Keratinocyte (primary cell): ENCODE measurements around the gene SPATA7. TPM values are rescaled to one million over a fixed set of nuclear protein-coding genes. Genes with fewer than 3 reads are reported as not detected.

Experiments used
- DNase-seq: peaks from one replicate; pipeline ENCODE4 v3.0.0-alpha.2; 2011; ENCODE audit warnings: low read depth, missing footprints, low spot score
- FAIRE-seq: peaks from 2 replicates; lab custom pipeline; 2011; peaks lifted over from hg19 to GRCh38; lab: Jason Lieb, UNC
- H2AFZ ChIP-seq: 2 replicates; pipeline ENCODE4 v1.6.0; 2012; ENCODE audit warnings: low read length, control low read depth, inconsistent platforms; ENCODE audit not compliant: control insufficient read depth
- H3K27ac ChIP-seq: 2 replicates; pipeline ENCODE4 v1.5.1; 2011; ENCODE audit warnings: low read length; ENCODE audit not compliant: control insufficient read depth, insufficient read depth
- H3K27me3 ChIP-seq: 3 replicates; pipeline ENCODE4 v1.6.0; 2011; ENCODE audit warnings: low read length; ENCODE audit not compliant: control insufficient read depth, insufficient read depth; ENCODE audit errors: extremely low read depth
- H3K36me3 ChIP-seq, 2 experiments: 2 replicates in 1 of 2; 3 replicates in 1 of 2; pipeline ENCODE4 v1.5.1; 2011; ENCODE audit warnings: low read length in 2 of 2, mild to moderate bottlenecking in 1 of 2; ENCODE audit not compliant: control insufficient read depth in 2 of 2, insufficient read depth in 2 of 2; ENCODE audit errors: extremely low read depth in 1 of 2
- H3K4me1 ChIP-seq: 3 replicates; pipeline ENCODE4 v1.5.1; 2011; ENCODE audit warnings: low read length; ENCODE audit not compliant: control insufficient read depth, insufficient read depth; ENCODE audit errors: extremely low read depth
- H3K4me2 ChIP-seq: 3 replicates; pipeline ENCODE4 v1.6.0; 2011; ENCODE audit warnings: low read depth, low read length; ENCODE audit not compliant: control insufficient read depth, insufficient read depth; ENCODE audit errors: extremely low read depth
- H3K4me3 ChIP-seq, 3 experiments: fragments of 200-600 bp in 1 of 3; sonication (generic) in 1 of 3; 2 replicates in 2 of 3; 3 replicates in 1 of 3; pipeline ENCODE4 v1.5.1; 2011 to 2016; ENCODE audit warnings: low read length in 3 of 3, mild to moderate bottlenecking in 3 of 3, control low read depth in 2 of 3, inconsistent platforms in 1 of 3, low read depth in 1 of 3, mixed read lengths in 1 of 3, mixed run types in 1 of 3, moderate library complexity in 1 of 3; ENCODE audit not compliant: control insufficient read depth in 2 of 3, insufficient read depth in 2 of 3; ENCODE audit errors: extremely low read depth in 1 of 3
- H3K79me2 ChIP-seq: 2 replicates; pipeline ENCODE4 v1.6.0; 2012; ENCODE audit warnings: low read length; ENCODE audit not compliant: control insufficient read depth, insufficient read depth
- H3K9ac ChIP-seq: 3 replicates; pipeline ENCODE4 v1.6.0; 2011; ENCODE audit warnings: low read length; ENCODE audit not compliant: control insufficient read depth, insufficient read depth; ENCODE audit errors: extremely low read depth
- H3K9me1 ChIP-seq: 3 replicates; pipeline ENCODE4 v1.6.0; 2011; ENCODE audit warnings: low read length; ENCODE audit not compliant: control insufficient read depth, insufficient read depth; ENCODE audit errors: extremely low read depth
- H3K9me3 ChIP-seq: 2 replicates; pipeline ENCODE4 v1.5.1; 2012; ENCODE audit warnings: low read depth, low read length; ENCODE audit not compliant: control insufficient read depth
- H4K20me1 ChIP-seq: 3 replicates; pipeline ENCODE4 v1.6.0; 2011; ENCODE audit warnings: low read length; ENCODE audit not compliant: control insufficient read depth, insufficient read depth; ENCODE audit errors: extremely low read depth
- EZH2 ChIP-seq: IDR thresholded peaks from one replicate; pipeline ENCODE4 v1.6.1; 2012; ENCODE audit warnings: inconsistent platforms, mild to moderate bottlenecking, low read length, moderate library complexity
- dilution Hi-C: fragments of 300-500 bp; cut with MboI; formaldehyde crosslinking; loops from one replicate; pipeline ENCODE4 v1.7.0; 2020; ENCODE audit warnings: low sequenced_read_pairs; ENCODE audit not compliant: extremely low pct_ligation_motif_present
- polyA plus RNA-seq, 5 experiments: library from polyadenylated mRNA; depleted of rRNA in 3 of 5; stranded (reverse) in 3 of 5; stranded (forward) in 1 of 5; unstranded in 1 of 5; fragments of >200 nt; gene quantifications; 1 replicate in 1 of 5; 2 replicates in 3 of 5; 3 replicates in 1 of 5; pipeline versions ENCODE4 v1.2.1 to v1.2.3, GENCODE V29; 2011 to 2012; ENCODE audit warnings: missing spikeins in 2 of 5, low read depth in 1 of 5, low replicate concordance in 1 of 5
- TF ChIP-seq, protein P1 (sequence below), 3 experiments: IDR thresholded peaks in 1 of 3; conservative IDR thresholded peaks in 1 of 3; optimal IDR thresholded peaks in 1 of 3; 2 replicates in 2 of 3; 3 replicates in 1 of 3; pipeline versions ENCODE3 to v1.5.1; 2011; ENCODE audit warnings: low read length in 3 of 3, mild to moderate bottlenecking in 3 of 3, moderate library complexity in 2 of 3, control low read depth in 1 of 3, inconsistent platforms in 1 of 3; ENCODE audit not compliant: insufficient read depth in 2 of 3; ENCODE audit errors: extremely low read depth in 1 of 3

Gene SPATA7
- polyA plus RNA-seq, 1 donor (not counting 4 experiments of a cell fraction or from before 2014, with no cell fraction given) = 7.1 TPM

DNA sequence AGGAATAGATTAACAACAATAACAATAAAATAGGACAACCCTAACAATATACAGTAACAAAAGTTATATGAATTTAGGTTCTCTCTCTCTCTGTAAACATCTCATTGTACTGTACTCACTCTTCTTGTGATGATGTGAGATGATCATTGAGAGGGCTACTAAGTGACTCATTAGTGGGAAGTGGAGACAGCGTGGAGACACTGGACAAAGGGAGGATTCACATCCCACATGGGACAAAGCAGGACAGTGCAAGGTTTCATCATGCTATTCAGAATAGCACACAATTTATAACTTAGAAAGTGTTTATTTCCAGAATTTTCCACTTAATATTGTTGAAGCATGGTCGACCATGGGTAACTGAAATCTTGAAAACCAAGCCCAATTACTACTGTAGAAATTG is 26.0 kb upstream of the SPATA7 start:
- H3K79me2 ChIP-seq = no peaks in the 10 kb centered on the region
- DNase-seq = no peak
- H3K27me3 ChIP-seq = no peaks in the 10 kb centered on the region
- no peaks in the 10 kb centered on the region for H3K36me3 ChIP-seq
- no peak overlapping the region for H3K4me2 ChIP-seq
- TF ChIP-seq, protein P1, sequence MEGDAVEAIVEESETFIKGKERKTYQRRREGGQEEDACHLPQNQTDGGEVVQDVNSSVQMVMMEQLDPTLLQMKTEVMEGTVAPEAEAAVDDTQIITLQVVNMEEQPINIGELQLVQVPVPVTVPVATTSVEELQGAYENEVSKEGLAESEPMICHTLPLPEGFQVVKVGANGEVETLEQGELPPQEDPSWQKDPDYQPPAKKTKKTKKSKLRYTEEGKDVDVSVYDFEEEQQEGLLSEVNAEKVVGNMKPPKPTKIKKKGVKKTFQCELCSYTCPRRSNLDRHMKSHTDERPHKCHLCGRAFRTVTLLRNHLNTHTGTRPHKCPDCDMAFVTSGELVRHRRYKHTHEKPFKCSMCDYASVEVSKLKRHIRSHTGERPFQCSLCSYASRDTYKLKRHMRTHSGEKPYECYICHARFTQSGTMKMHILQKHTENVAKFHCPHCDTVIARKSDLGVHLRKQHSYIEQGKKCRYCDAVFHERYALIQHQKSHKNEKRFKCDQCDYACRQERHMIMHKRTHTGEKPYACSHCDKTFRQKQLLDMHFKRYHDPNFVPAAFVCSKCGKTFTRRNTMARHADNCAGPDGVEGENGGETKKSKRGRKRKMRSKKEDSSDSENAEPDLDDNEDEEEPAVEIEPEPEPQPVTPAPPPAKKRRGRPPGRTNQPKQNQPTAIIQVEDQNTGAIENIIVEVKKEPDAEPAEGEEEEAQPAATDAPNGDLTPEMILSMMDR (optimal IDR thresholded peaks at IDR 0.05 in 1 of 3, IDR thresholded peaks at IDR 0.05 in 1 of 3, conservative IDR thresholded peaks at IDR 0.05 in 1 of 3; ENCODE audit: extremely low read depth in 1 of 3, insufficient read depth in 2 of 3, low read length in 3 of 3) = no peak
- TF ChIP-seq EZH2 = no peak
- no peak for FAIRE-seq
- dilution Hi-C loops = no loop called here
- H4K20me1 ChIP-seq = no peaks in the 10 kb centered on the region
- H3K27ac ChIP-seq = no peak overlapping the region
- no peak overlapping the region for H2AFZ ChIP-seq
- no peak overlapping the region for H3K9ac ChIP-seq
- H3K9me3 ChIP-seq = no peaks in the 10 kb centered on the region
- H3K9me1 ChIP-seq = no peaks in the 10 kb centered on the region
- H3K4me1 ChIP-seq = no peaks in the 10 kb centered on the region
- no peak overlapping the region for H3K4me3 ChIP-seq

DNA sequence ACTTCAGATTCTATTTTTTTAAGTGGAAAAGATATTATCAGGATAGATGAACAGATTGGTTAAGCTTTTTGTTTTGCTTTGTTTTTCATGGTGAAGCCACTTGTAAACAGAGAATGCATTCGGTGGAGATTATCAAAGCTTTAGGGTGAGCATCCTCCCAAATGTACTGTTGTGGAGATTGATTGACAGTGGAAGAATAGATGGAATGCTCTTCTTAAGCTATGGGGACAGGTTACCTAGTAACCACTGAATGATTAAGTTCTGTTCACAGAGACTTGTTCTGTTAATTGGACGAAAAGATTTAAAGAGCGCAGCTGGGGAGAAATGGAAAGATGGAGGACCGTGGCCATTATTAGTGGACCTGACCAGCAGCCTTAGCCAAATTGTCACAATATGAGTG is 21.8 kb upstream of the SPATA7 start:
- FAIRE-seq = no peak
- TF ChIP-seq, protein P1 (optimal IDR thresholded peaks at IDR 0.05 in 1 of 3, IDR thresholded peaks at IDR 0.05 in 1 of 3, conservative IDR thresholded peaks at IDR 0.05 in 1 of 3; ENCODE audit: extremely low read depth in 1 of 3, insufficient read depth in 2 of 3, low read length in 3 of 3) = no peak
- TF ChIP-seq EZH2 = no peak
- no peaks in the 10 kb centered on the region for H3K36me3 ChIP-seq
- H3K27me3 ChIP-seq = no peaks in the 10 kb centered on the region
- no peak overlapping the region for H3K4me2 ChIP-seq
- no peaks in the 10 kb centered on the region for H3K79me2 ChIP-seq
- H4K20me1 ChIP-seq = no peaks in the 10 kb centered on the region
- H2AFZ ChIP-seq = no peak overlapping the region
- no peak overlapping the region for H3K9ac ChIP-seq
- H3K4me1 ChIP-seq = no peaks in the 10 kb centered on the region
- dilution Hi-C loops = no loop called here
- no peaks in the 10 kb centered on the region for H3K9me3 ChIP-seq
- H3K27ac ChIP-seq = no peak overlapping the region
- H3K9me1 ChIP-seq = no peaks in the 10 kb centered on the region
- no peak overlapping the region for H3K4me3 ChIP-seq
- DNase-seq = no peak
